Measurements from ENCODE around the gene TSPAN18.

TSPAN18 gene

GRCh38 chr11:44904261-44905020 lies 177.7 kb downstream of the TSPAN18 start:
- no peak for DNase-seq

- no peak for DNase-seq
Observed at GRCh38 chr11:44905131-44905866, 178.5 kb downstream of the TSPAN18 start.

DNA sequence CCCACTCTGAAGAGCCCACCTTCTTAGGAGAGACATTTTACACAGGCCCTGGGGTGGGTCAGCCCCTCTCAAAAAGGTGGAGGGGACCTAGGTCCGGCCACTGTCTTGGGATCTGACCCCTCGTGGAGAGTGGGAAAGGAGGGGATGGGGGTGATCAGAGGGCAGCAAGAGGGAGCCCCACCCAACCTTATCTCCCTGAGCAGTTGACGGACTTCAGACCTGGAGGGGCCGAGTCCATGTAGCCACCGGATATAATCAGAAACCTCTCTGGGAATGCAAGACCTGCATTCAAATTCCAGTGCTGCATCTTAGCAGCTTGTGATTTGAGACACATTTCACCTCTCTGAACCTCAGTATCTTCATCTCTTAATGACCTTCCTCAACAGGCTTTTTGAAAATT lies 179.9 kb downstream of the TSPAN18 start:
- DNase-seq = no peak

- DNase-seq = no peak
Observed at GRCh38 chr11:44909557-44909956, 182.8 kb downstream of the TSPAN18 start.

DNA sequence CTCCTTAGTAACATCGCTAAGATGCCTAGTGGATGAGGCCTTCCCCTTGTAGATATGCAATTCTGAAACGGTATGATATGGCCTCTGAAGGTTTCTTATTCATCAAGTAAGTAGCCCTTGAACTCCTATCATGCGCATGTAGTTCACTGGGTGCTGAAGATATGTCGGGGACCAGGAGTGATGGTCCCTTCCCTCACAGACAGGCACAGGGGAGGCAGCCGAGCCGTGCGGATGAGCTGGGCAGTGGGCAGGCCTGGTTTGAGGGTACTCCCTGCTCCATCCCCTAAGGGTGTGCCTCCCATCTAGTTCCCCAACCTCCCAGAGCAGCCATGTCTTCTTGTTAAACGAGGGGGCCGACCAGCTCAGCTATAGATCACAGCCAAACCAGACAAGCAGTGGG lies 183.8 kb downstream of the TSPAN18 start:
- no peak for DNase-seq

DNA sequence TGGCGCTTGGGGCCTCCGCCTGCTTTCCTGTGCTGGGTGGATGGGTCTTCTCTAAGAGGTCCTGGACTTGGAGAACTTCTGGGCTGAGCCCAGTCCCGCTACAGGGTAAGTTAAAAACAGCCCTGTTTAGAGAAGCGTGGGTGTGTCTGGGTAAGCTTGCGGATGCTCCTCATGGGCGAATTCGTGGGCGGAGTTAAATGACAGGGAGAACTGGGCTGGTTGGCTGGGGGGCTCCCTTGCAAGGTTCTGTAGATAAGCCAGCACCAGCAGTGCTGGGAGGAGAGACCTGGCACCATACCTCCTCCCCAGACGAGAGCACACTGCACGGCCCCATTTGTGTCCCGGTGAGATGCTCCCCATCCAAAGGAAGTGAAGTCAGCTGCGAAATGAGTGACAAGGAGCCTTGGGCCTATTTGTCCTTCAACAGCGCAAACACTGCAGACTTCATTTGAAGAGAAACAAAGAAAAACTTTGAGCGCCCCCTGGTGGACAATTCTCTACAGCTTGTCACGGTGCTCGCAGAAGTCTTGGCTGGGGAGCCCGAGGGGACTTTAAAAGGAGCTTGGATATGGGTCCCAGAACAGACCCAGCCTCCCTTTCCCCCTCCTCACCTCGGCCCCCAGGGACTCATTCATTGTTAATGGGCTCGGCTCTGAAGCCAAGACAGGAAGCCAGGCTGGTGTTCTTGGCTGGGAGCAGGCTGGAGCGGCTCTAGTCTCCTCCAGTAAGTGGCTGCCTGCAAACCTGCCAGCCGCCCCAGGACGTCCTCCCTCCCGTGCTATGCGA lies 184.5 kb downstream of the TSPAN18 start:
- DNase-seq = peak; percentile 97

GRCh38 chr11:44912270-44912987 lies 185.7 kb downstream of the TSPAN18 start:
- no peak for DNase-seq

DNA sequence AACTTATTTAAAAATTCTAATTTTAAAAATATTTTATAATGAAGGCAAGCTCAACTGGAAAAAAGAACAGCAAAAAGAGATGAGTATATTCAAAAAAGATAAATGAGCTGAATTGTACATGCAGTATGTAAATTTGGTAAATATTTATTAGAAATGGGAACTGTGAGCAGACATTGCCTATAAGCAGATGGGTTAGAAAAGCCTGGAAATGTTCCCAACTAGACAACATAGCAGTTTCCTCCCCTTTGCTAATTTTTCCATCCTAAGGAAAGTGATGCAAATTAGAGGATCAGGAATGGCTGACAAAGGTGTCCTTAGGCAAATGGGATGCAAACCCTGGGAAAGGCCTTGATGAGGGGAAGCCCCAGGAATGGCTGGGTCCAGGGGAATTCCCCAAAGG lies 186.7 kb downstream of the TSPAN18 start:
- no peak for DNase-seq

GRCh38 chr11:44914105-44914504 lies 187.3 kb downstream of the TSPAN18 start:
- no peak for DNase-seq

GRCh38 chr11:44915004-44915403 lies 188.2 kb downstream of the TSPAN18 start:
- no peak for DNase-seq

DNA sequence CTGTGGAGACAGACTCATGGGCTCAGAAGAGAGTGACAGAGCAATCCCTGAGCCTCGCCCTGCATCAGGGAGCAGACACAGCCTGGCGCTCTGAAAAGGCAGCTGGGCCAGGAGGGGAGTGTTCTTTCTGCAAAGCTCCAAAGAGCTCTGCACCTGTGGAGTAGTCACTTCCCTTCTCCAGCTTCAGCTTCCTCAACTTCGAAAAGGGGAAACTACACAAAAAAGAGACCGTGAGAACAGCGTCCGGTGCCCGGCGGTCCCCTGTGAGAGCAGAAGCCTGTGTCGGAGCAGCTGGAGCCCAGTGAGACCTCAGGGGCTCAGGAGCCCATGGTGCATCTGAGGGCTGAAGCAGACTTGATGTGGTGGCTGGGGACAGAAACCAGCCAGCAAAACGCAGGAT lies 188.9 kb downstream of the TSPAN18 start:
- no peak for DNase-seq

GRCh38 chr11:44916331-44916730 lies 189.6 kb downstream of the TSPAN18 start:
- no peak for DNase-seq

GRCh38 chr11:44916801-44917385 lies 190.1 kb downstream of the TSPAN18 start:
- no peak for DNase-seq

DNA sequence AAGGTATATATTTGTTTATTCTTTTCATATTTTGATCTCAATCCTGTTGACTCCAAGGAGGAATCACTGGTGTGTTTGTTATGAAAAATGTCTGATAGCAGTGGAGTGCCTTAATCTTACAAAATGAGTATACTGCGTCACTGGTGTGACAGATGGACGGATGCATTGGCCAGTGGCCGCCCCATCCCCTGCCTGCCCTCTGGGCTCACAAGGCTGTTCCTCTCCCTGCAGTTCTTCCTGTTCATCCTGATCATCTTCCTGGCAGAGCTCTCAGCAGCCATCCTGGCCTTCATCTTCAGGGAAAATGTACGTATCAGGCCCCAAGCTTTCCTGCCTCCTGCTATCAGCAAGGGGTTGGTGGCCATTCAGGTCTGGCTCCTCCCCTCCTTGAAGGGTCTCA lies 191.0 kb downstream of the TSPAN18 start:
- no peak for DNase-seq

DNA sequence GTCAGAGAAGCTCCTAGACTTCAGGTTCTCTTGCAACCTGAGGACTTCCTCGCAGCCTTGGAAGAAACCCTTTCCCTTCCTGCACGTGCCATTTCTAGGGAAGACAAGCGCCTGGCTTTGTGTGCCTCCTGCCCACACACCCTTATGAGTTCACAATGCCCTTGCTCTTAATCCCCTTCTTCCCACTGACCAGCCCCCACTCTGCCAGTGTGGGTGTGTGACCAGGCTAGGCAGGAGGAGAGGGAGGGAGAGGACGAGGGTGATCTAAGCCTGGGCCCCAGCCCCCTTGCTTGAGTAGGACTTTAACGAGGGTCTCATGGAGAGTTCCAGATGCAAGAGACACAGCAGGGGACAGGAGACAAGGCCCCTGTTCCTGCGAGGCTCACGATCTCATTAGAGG lies 193.7 kb downstream of the TSPAN18 start:
- no peak for DNase-seq

- DNase-seq = no peak
Observed at GRCh38 chr11:44923115-44923514, 196.4 kb downstream of the TSPAN18 start.

GRCh38 chr11:44923806-44924205 lies 197.0 kb downstream of the TSPAN18 start:
- DNase-seq = no peak

DNA sequence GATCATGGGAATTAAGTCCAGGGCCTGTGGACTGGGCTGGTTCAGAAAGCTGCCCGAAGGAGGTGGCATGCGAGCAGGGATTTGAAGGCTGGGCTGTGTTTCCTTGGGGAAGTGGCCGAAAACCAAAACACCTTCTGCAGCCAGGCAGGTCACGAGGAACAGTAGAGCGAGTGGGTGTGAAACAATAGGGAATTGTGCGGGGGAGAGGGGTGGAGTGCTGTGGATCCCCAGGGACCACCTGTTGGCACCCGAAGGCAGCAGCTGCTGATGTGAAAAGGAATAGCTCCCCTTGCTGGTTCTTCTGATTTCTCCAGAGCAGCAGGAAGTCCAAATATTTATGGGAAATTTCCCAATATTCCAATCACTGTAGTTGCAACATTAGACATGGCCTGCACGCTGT lies 199.3 kb downstream of the TSPAN18 start:
- no peak for DNase-seq

DNA sequence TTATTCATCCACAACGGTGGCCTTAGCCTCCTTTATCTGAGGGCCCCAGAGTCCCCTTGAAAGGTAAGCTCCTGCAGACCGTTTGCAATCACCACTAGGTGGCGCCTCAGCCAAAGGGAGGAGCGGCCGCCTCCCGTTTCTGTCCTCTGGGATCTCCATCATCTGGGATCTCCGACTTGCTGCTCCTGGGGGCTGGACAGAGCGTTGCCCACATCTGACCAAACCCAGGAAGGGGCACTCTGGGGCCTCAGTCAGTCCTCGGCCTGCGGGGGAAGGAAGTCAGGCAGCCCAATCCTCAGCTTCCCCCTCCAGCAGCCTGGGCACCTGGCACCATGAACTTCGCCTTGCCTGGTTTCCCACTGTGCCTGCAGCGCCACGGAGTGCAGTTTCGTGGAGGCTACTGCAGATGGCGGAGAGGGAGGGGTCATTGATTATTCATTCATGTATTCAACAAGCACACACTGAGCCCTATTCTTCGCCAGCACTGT lies 200.5 kb downstream of the TSPAN18 start:
- peak; percentile 86 for DNase-seq

DNA sequence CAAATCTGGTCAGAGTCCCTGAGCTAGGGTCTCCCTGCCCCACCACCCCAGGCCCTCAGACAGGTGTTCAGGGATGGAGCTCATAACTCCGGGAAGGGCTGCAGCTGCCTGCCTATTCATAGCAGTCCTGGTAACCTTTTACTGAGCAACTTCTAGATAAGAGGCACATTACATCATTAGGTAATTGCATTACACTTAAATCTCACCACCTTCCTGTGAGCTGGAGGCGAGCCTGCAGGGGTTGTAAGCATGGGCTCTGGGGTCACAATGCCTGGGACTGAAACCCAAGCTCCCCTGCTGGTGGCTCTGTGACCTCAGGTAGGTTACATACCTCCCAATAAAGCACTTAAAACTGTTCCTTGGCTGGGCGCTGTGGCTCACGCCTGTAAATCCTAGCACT lies 201.4 kb downstream of the TSPAN18 start:
- no peak for DNase-seq

DNA sequence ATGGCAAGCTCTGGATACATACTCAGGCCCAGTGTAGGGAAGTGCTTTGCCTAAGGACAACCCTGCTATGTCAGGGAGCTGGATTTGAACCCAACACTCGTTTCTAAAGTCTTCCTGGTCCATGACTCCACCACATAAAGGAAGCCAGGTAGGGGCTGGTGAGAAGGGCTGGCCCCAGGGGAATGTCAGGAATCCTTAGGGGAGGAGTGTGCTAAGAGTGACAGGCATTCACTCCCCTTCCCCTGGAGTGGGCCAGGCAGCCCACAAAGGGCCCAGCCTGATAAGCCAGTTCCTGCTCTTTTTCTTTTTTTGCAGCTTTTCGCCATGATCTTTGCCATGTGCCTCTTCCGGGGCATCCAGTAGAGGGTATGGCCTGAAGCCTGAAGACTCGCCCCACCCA lies 202.1 kb downstream of the TSPAN18 start:
- DNase-seq = no peak

DNA sequence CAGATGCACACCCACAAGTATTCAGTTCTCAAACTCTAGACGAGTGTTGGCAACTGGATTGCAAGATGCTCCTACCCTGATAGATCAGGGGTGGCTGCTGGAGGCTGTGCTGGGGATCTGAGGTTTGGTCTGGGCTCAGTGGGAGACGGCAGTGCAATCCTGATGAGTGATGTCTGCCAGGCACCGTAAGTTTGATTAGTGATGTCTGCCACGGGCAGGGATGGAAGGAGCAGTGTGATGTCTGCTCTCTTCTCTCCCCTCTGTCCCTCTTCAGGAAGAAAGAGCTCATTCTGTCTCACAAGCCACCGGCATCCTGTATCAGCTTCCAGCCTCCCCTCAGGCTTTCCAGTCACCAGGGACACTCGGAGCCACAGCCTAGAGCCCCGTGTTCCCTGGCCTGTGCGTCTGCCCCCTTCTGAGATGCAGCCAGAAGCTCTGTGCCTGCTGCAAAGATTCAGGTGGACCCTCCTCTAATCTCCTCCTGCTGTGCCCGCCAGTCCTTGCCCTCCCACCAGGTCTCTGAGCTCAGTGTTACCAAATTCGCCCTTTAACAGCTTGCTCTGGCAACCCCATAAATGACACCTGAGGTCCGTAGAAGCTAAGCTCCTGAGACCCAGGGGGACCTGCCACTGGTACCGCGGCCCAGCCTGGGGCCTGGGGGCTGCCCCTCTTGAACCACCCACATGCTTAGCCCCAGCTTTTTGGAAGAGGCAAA lies 204.0 kb downstream of the TSPAN18 start:
- DNase-seq = no peak
